ENCODE measurements around the gene MFRP. TPM values are rescaled to one million over a fixed set of nuclear protein-coding genes. Genes with fewer than 3 reads are reported as not detected.

MFRP gene
- total RNA-seq, 2 experiments from 2014 or later: not detected

DNA sequence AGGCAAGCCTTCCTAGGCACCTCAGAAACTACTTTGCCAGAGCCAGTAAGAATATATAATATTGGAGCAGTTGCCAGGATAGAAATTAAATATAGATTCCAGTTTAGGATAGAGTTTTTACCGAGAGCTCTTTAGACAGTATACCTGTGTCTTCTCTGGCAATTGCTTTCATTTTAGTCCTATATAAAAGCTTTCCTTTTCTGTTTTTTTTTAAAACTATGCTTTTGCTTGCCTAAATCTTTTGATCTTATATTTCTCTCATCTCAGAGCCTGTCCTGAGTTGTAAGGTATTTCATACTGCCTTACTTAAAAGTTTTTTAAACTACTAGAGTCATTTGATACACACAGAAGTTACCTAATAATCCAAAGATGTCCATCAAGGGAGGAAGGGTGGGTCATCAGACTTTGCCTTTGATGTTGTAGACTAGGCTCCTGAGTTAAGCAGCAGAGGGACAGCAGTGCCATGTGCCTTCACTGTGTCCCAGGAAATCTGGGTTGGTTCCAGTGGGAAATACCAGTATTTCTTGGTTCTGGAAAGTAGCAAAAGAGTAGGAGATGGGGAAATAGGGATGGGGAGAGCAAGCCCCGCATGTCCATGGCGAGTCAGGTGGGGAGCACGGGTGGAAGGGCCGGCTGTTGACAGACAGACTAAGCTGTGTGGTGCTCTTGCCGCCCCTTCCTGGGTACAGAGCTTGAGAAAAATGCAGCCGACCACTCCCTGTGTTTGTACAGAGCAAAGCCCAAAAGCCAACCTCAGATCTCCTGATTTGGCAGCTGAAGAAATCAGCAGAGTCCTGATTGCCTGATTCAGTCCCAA is 40.7 kb downstream of the MFRP start:
- no peak for DNase-seq
- H3K27me3 Mint-ChIP-seq: no peaks in the 10 kb centered on the region
- no peaks in the 10 kb centered on the region for H3K9me3 Mint-ChIP-seq

DNA sequence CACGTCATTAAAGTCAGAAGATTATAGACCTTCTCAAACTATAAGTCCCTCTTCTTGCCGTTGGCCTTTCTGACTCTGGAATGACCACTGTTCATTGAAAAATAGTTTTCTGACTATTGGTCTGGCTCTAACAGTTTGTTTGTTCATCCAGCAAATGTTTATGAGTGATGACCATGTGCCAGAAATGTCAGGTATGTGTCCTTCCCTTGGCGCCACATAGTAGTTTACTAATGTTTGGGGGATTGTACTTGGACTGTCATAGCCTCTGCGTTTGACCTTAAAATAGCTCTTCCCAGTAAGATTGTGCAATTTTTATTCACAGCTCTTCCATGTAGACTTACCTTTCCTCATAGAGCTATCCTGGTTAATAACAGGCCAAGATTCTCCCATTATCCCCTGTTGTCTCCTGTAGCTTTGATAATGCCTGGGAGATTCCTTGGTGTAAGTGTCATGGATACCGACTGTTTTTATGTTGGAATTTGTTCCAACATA is 43.2 kb downstream of the MFRP start:
- Mint-ChIP-seq H3K27me3 (no peaks in the 10 kb centered on the region), H3K4me3 (no peak overlapping the region), H3K27ac (no peak overlapping the region), H3K4me1 (peaks cover 20% of the 10 kb centered on the region), H3K9me3 (no peaks in the 10 kb centered on the region), H3K36me3 (ENCODE audit: low read depth) (peaks cover 67% of the 10 kb centered on the region)
- DNase-seq: no peak
- POLR2A ChIA-PET: interaction anchor here (1.6 kb wide), 1 partner anchor 13 kb away, joined by 6 read pairs; the partner anchor contains the start of gene MCAM
- CTCF ChIA-PET: interaction anchor here (6.3 kb wide), 1 partner anchor 19 kb away, joined by 45 read pairs; no protein-coding TSS in a partner anchor

More for the DNA sequence above, 40.7 kb downstream of the MFRP start:
- peaks cover 20% of the 10 kb centered on the region for H3K4me1 Mint-ChIP-seq
- peak overlapping the region; percentile 67 for H3K27ac Mint-ChIP-seq
- ChIA-PET POLR2A (interaction anchor here (1.1 to 2.5 kb wide), 4 partner anchors 10 to 28 kb away, joined by 3 to 16 read pairs (median 6); partner anchors contain the start of genes MCAM and RNF26), CTCF (interaction anchor here (1.0 to 6.3 kb wide), 4 partner anchors 13 to 32 kb away, joined by 3 to 45 read pairs (median 4); no protein-coding TSS in a partner anchor)
- H3K4me3 Mint-ChIP-seq: no peak overlapping the region
- peaks cover 48% of the 10 kb centered on the region for H3K36me3 Mint-ChIP-seq (ENCODE audit: low read depth)

DNA sequence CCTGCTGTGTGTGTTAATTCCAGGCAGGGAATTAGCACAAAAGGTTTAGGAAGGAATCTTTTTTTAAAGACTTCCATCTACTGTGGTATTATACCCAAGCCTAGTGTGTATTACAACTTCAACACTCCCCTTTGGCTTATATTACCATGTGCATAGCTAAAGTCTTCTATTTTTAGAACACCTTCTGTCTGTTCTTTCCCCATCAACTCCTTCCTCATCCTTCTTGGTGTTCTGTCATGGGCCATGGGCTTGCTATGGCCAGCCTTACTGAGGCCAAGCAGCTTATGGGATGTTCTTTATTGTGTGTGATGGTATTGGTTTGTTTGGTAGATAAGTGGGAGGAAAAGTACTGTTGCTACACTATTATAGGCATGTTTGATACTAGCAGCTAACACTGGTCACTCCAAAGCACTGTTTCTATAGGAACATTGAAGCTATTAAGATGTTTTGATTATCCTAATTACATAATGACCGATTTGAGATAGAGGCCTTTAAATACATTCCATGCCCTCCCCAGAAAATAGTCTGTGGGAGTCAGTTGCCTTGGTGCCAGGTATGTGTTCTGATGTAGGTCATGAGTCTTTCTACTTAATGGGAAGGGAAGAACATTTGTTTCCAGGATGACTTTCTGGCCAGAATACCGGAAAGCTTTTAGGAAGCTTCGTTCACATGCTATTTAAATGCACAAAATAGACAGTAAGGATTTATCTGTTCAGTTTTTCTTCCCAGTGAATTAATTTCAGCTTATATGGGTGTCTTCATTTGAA is 46.1 kb downstream of the MFRP start:
- DNase-seq: no peak
- no peak overlapping the region for H3K27ac Mint-ChIP-seq
- H3K4me1 Mint-ChIP-seq: peaks cover 4% of the 10 kb centered on the region
- H3K36me3 Mint-ChIP-seq (ENCODE audit: low read depth): peaks cover 75% of the 10 kb centered on the region
- no peak overlapping the region for H3K4me3 Mint-ChIP-seq
- H3K27me3 Mint-ChIP-seq: no peaks in the 10 kb centered on the region
- H3K9me3 Mint-ChIP-seq: no peaks in the 10 kb centered on the region
- CTCF ChIA-PET: interaction anchor here (0.8 to 1.6 kb wide), 5 partner anchors 20 to 131 kb away, joined by 3 to 5 read pairs (median 4); partner anchors contain the start of gene CBL
- POLR2A ChIA-PET: interaction anchor here (0.8 kb wide), 1 partner anchor 21 kb away, joined by 3 read pairs; no protein-coding TSS in a partner anchor

DNA sequence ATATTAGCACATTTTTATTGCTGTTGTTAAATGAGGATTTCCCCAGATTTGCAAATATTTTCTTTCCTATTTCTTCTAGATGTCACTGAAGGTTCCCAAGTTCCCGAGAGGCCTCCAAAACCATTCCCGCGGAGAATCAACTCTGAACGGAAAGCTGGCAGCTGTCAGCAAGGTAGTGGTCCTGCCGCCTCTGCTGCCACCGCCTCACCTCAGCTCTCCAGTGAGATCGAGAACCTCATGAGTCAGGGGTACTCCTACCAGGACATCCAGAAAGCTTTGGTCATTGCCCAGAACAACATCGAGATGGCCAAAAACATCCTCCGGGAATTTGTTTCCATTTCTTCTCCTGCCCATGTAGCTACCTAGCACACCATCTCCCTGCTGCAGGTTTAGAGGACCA is 47.1 kb downstream of the MFRP start:
- Mint-ChIP-seq H3K9me3 (no peaks in the 10 kb centered on the region), H3K4me1 (no peaks in the 10 kb centered on the region), H3K27ac (no peak overlapping the region), H3K4me3 (no peak overlapping the region), H3K36me3 (ENCODE audit: low read depth) (peaks cover 69% of the 10 kb centered on the region), H3K27me3 (no peaks in the 10 kb centered on the region)
- ChIA-PET POLR2A (interaction anchor here (0.8 kb wide), 1 partner anchor 22 kb away, joined by 3 read pairs; no protein-coding TSS in a partner anchor), CTCF (interaction anchor here (0.8 kb wide), 1 partner anchor 131 kb away, joined by 3 read pairs; no protein-coding TSS in a partner anchor)
- DNase-seq: no peak

DNA sequence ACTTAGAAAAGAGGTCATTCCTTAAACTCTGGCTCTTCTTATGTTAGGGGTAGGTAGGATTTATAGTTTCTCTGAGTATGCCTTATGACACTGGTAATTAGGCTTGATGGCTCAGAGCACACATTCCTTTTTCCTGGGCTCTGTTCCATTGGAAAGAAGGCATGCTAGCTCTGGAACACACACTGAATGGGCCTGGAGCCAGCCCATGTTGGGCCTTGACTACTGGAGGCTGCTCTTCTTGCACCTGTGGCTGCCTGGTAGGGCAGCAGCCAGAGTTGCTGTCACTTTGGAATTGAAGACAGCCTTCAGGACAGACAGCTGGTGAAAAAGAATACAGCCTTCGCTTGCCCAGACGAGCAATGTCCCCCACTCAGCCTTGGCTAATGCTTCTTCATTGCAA is 47.8 kb downstream of the MFRP start:
- no peaks in the 10 kb centered on the region for H3K27me3 Mint-ChIP-seq
- ChIA-PET POLR2A (no interaction called here), CTCF (no interaction called here)
- no peaks in the 10 kb centered on the region for H3K9me3 Mint-ChIP-seq
- no peaks in the 10 kb centered on the region for H3K4me1 Mint-ChIP-seq
- DNase-seq: no peak
- H3K36me3 Mint-ChIP-seq (ENCODE audit: low read depth): peaks cover 64% of the 10 kb centered on the region
- H3K27ac Mint-ChIP-seq: peak overlapping the region; percentile 8
- no peak overlapping the region for H3K4me3 Mint-ChIP-seq

DNA sequence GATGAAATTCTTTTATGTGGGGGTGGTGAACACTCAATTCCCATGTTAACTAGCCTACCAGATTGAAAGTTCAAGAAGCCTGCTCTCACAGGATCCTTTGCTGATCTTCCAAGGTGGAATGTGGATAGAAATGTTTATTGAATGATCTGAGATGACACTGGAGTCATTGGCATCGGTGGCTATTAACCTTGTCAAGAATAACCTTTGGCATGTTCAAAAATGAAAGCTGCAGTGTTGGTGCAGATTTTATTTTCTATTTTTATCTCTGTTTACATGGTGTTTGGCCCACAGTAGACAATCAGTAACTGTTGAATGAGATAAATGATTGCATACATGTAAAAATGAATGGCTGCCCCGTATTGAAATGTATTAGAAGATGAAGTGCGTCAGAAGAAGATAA is 48.6 kb downstream of the MFRP start:
- Mint-ChIP-seq H3K4me1 (no peaks in the 10 kb centered on the region), H3K9me3 (no peaks in the 10 kb centered on the region), H3K27ac (no peak overlapping the region), H3K27me3 (no peaks in the 10 kb centered on the region), H3K36me3 (ENCODE audit: low read depth) (peaks cover 56% of the 10 kb centered on the region), H3K4me3 (no peak overlapping the region)
- ChIA-PET CTCF (interaction anchor here (1.0 kb wide), 2 partner anchors 10 to 23 kb away, joined by 3 read pairs; no protein-coding TSS in a partner anchor), POLR2A (no interaction called here)
- DNase-seq: no peak

DNA sequence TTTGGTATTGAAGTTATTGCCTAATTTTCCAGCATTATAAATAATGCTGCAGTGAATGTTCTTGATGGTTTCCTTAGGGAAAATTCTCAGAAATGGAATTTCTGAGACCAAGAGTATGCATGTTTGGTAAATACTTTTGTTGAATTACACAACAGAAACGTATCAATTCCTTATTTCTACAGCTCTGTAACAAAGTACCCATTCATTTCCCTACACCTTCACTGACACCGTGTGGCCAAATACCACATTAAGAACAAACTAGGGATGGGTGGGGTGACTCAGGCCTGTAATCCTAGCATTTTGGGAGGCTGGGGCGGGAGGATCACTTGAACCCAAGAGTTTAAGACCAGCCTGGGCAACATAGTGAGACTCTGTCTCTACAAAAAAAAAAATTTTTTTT is 51.3 kb downstream of the MFRP start:
- no peaks in the 10 kb centered on the region for H3K4me1 Mint-ChIP-seq
- DNase-seq: no peak
- H3K27ac Mint-ChIP-seq: no peak overlapping the region
- POLR2A ChIA-PET: interaction anchor here (0.5 kb wide), 1 partner anchor 39 kb away, joined by 3 read pairs; the partner anchor contains the start of gene RNF26
- CTCF ChIA-PET: interaction anchor here (1.1 kb wide), 1 partner anchor 89 kb away, joined by 6 read pairs; the partner anchor contains the start of gene CBL
- peaks cover 50% of the 10 kb centered on the region for H3K36me3 Mint-ChIP-seq (ENCODE audit: low read depth)
- H3K27me3 Mint-ChIP-seq: no peaks in the 10 kb centered on the region
- H3K4me3 Mint-ChIP-seq: no peak overlapping the region
- peaks cover 3% of the 10 kb centered on the region for H3K9me3 Mint-ChIP-seq

DNA sequence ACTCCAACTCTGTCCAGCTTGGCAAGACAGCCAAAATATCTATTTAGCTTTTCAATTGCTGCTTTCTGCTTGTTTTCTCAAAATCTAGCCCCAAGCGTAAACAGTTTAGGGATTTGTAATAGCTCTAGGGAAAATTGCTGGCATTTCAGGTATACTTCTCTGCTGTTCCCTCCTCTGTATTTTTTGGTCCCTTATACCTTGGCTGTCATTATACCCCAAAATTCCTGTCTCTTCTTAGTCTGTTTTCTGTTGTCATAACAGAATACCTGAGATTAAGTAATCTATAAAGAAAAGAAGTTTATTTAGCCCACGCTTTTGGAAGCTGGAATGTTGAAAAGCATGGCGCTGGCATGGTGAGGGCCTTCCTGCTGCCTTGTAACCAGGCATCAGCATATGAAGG is 53.0 kb downstream of the MFRP start:
- Mint-ChIP-seq H3K4me1 (no peaks in the 10 kb centered on the region), H3K36me3 (ENCODE audit: low read depth) (peaks cover 42% of the 10 kb centered on the region), H3K27ac (no peak overlapping the region), H3K9me3 (peaks cover 3% of the 10 kb centered on the region), H3K4me3 (no peak overlapping the region), H3K27me3 (no peaks in the 10 kb centered on the region)
- POLR2A ChIA-PET: no interaction called here
- CTCF ChIA-PET: interaction anchor here (1.2 to 1.5 kb wide), 4 partner anchors 10 to 87 kb away, joined by 3 to 6 read pairs (median 4); partner anchors contain the start of gene CBL
- DNase-seq: no peak

DNA sequence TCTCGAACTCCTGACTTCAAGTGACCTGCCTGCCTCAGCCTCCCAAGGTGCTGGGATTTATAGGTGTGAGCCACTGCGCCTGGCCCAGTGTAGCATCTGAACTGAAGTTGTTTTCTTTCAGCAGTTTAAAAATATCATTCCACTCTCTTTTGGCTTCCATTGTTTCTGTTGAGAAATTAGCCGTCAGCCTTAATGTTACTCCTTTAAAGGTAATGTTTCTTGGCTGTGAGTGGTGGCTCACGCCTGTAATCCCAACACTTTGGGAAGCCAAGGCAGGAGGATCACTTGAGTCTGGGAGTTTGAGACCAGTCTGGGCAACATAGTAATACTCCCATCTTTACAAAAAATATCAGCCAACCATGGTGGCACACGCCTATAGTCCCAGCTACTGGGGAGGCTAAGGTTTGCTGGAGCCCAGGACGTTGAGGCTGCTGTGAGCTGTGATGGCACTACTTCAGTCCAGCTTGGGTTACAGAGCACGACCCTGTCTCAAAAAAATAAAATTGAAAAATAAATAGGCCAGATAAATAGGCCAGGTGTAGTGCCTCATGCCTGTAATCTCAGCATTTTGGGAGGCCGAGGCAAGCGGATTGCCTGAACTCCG is 55.5 kb downstream of the MFRP start:
- Mint-ChIP-seq H3K36me3 (ENCODE audit: low read depth) (peaks cover 41% of the 10 kb centered on the region), H3K27me3 (no peaks in the 10 kb centered on the region), H3K27ac (no peak overlapping the region), H3K4me1 (peaks cover 2% of the 10 kb centered on the region), H3K9me3 (peaks cover 3% of the 10 kb centered on the region), H3K4me3 (no peak overlapping the region)
- no peak for DNase-seq
- ChIA-PET POLR2A (no interaction called here), CTCF (interaction anchor here (2.4 kb wide), 1 partner anchor 32 kb away, joined by 9 read pairs; no protein-coding TSS in a partner anchor)

Other genes with a start within 250 kb of the MFRP start
- 10 to 100 TPM; 57.3 to 58.4 TPM for gene DPAGT1, start 244.9 kb downstream of the MFRP start, total RNA-seq
- gene C2CD2L, start 239.4 kb downstream of the MFRP start, total RNA-seq: 10 to 100 TPM; 28.5 to 29.2 TPM
- 10 to 100 TPM; 36.6 to 36.7 TPM for gene HINFP, start 225.1 kb downstream of the MFRP start, total RNA-seq
- not detected for gene ABCG4, start 197.7 kb downstream of the MFRP start, total RNA-seq
- gene NLRX1, start 178.0 kb downstream of the MFRP start, total RNA-seq: 10 to 100 TPM; 19.2 to 21.9 TPM
- under 1 TPM; 0.33 to 0.35 TPM for gene NHERF4, start 161.2 kb downstream of the MFRP start, total RNA-seq
- 10 to 100 TPM; 45.0 to 47.0 TPM for gene CBL, start 140.4 kb downstream of the MFRP start, total RNA-seq
- 1 to 10 TPM; 6.5 to 6.6 TPM for gene MCAM, start 29.6 kb downstream of the MFRP start, total RNA-seq
- gene RNF26, start 12.2 kb downstream of the MFRP start, total RNA-seq: 10 to 100 TPM; 33.5 to 35.1 TPM
- gene C1QTNF5, start 5.8 kb downstream of the MFRP start, total RNA-seq: not detected
- under 1 TPM; 0.48 to 0.53 TPM for gene USP2, start 35.0 kb upstream of the MFRP start, total RNA-seq
- gene THY1, start 76.5 kb upstream of the MFRP start, total RNA-seq: 1 to 10 TPM; 1.3 to 2.0 TPM

Data from activated CD4-positive, alpha-beta memory T cell treated with anti-CD3 and anti-CD28 coated beads, Interleukin-2, amount 10 ng/mL, durations not matched to agents 7 days and 5 days (primary cell).